Measurements from ENCODE around the gene IFI27L1. TPM values are rescaled to one million over a fixed set of nuclear protein-coding genes. Genes with fewer than 3 reads are reported as not detected.

The IFI27L1 gene
- total RNA-seq, 4 donors from 2014 or later, result 7.1 to 32.8 (median 14.3) TPM

DNA sequence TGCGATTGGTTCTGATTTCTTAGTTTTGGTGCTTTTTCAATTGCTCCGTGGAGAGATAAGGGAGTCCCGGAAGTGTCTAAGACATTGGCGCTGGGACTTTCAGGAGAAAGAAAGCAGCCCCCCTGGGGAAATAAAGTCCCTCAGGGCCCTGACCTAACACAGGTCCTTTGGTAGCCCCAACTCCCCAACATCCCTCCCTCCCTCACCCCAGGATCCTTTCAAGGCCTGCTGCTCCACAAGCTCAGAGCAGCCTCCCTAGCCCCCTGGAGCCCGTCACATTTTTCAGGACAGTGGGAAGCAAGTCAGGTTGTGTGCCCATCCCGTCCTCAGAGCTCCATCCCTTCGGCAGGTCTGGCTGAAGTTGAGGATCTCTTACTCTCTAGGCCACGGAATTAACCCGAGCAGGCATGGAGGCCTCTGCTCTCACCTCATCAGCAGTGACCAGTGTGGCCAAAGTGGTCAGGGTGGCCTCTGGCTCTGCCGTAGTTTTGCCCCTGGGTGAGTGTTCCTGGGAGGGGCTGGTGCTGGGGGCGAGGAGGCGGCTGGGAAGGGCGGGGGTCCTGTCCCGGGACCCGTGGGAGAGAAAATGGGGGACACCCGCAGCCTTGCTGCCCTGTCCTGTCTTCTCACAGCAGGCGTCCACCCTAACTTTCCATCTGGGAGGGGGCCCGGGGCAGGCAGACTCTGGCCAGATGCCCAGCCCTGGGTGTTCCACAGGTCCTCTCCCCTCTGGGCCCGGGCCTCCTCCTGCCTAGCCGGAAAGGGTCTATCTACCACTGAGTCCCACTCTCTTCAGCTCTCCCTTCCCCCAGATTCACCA, 30.4 kb downstream of the IFI27L1 start:
- Histone ChIP-seq H3K4me1 (no peaks in the 10 kb centered on the region), H3K36me3 (no peaks in the 10 kb centered on the region), H3K9me3 (no peaks in the 10 kb centered on the region), H3K27me3 (no peaks in the 10 kb centered on the region), H3K4me3 (peak overlapping the region; percentile 26 to 32), H3K27ac (peak overlapping the region; percentile 79 to 90)
- TF ChIP-seq, protein P1, sequence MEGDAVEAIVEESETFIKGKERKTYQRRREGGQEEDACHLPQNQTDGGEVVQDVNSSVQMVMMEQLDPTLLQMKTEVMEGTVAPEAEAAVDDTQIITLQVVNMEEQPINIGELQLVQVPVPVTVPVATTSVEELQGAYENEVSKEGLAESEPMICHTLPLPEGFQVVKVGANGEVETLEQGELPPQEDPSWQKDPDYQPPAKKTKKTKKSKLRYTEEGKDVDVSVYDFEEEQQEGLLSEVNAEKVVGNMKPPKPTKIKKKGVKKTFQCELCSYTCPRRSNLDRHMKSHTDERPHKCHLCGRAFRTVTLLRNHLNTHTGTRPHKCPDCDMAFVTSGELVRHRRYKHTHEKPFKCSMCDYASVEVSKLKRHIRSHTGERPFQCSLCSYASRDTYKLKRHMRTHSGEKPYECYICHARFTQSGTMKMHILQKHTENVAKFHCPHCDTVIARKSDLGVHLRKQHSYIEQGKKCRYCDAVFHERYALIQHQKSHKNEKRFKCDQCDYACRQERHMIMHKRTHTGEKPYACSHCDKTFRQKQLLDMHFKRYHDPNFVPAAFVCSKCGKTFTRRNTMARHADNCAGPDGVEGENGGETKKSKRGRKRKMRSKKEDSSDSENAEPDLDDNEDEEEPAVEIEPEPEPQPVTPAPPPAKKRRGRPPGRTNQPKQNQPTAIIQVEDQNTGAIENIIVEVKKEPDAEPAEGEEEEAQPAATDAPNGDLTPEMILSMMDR (IDR thresholded peaks at IDR 0.05), result no peak
- no peak for TF ChIP-seq POLR2A (IDR thresholded peaks at IDR 0.05)
- intact Hi-C loops (cut with DNase I; ENCODE audit: low total_unique reads), result no loop called here
- no peak for DNase-seq

DNA sequence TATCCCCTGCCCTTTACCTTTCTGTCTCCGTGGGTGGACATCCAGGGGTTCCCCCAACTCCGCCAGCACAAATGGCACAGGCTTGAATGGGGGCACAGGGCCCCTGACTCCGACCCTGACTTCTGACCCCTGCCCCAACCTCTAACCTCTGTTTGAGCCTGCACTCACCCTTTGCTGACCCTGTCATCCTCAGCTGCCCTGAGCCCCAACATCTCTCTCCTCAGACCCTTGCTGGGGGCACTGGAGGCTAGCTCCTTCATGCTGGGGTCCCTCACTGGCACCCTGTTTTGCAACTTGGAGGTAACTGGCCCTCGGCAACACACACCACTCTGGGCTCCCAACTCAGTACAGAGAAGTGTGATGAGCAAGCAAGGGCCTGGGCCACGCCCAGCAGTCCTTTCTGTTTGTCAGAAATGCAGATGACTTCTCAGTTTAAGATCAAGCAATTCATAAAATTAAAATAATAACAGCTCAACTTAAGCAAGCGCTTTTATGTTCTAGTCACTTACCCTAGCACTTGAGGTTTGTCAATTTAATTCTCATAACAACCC, 31.5 kb downstream of the IFI27L1 start:
- Histone ChIP-seq H3K36me3 (no peaks in the 10 kb centered on the region), H3K27ac (peak overlapping the region; percentile 68 to 90), H3K9me3 (no peaks in the 10 kb centered on the region), H3K4me3 (peak overlapping the region in 1 of 2 donors; percentile 26), H3K27me3 (no peaks in the 10 kb centered on the region), H3K4me1 (no peaks in the 10 kb centered on the region)
- TF ChIP-seq POLR2A (IDR thresholded peaks at IDR 0.05), result no peak
- TF ChIP-seq, protein P1 (IDR thresholded peaks at IDR 0.05), result no peak
- no peak for DNase-seq
- intact Hi-C loops (cut with DNase I; ENCODE audit: low total_unique reads), result no loop called here

DNA sequence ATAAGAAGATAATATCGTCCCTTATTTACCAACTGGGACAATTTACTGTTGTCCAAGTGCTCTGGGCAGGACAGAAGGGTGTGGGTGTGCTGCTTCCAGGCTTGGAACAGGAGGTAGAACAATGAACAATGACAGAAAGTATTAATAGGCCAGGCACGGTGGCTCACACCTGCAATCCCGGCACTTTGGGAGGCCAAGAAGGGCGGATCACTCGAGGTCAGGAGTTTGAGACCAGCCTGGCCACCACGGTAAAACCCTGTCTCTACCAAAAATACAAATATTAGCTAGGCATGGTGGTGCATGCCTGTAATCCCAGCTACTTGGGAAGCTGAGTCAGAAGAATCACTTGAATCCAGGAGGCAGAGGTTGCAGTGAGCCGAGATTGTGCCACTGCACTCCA, 32.0 kb downstream of the IFI27L1 start:
- H3K36me3 ChIP-seq, result no peaks in the 10 kb centered on the region
- intact Hi-C loops (cut with DNase I; ENCODE audit: low total_unique reads), result no loop called here
- H3K27ac ChIP-seq, result peak overlapping the region; percentile 68 to 90
- H3K27me3 ChIP-seq, result no peaks in the 10 kb centered on the region
- H3K4me3 ChIP-seq, result no peak overlapping the region
- H3K9me3 ChIP-seq, result no peaks in the 10 kb centered on the region
- no peaks in the 10 kb centered on the region for H3K4me1 ChIP-seq
- DNase-seq, result no peak
- TF ChIP-seq POLR2A (IDR thresholded peaks at IDR 0.05), result no peak
- TF ChIP-seq, protein P1 (IDR thresholded peaks at IDR 0.05), result no peak

- DNase-seq, result no peak
- Histone ChIP-seq H3K4me1 (no peaks in the 10 kb centered on the region), H3K9me3 (no peaks in the 10 kb centered on the region), H3K27me3 (no peaks in the 10 kb centered on the region), H3K36me3 (no peaks in the 10 kb centered on the region), H3K27ac (peak overlapping the region; percentile 68 to 90), H3K4me3 (no peak overlapping the region)
- TF ChIP-seq, protein P1 (IDR thresholded peaks at IDR 0.05), result no peak
- TF ChIP-seq POLR2A (IDR thresholded peaks at IDR 0.05), result no peak
- intact Hi-C loops (cut with DNase I; ENCODE audit: low total_unique reads), result no loop called here
Observed at GRCh38 chr14:94113490-94113889, 32.4 kb downstream of the IFI27L1 start.

- TF ChIP-seq POLR2A (IDR thresholded peaks at IDR 0.05), result no peak
- TF ChIP-seq, protein P1 (IDR thresholded peaks at IDR 0.05), result no peak
- H3K27me3 ChIP-seq, result no peaks in the 10 kb centered on the region
- H3K27ac ChIP-seq, result peak overlapping the region; percentile 68 to 90
- DNase-seq, result no peak
- no peaks in the 10 kb centered on the region for H3K4me1 ChIP-seq
- H3K36me3 ChIP-seq, result no peaks in the 10 kb centered on the region
- H3K4me3 ChIP-seq, result no peak overlapping the region
- intact Hi-C loops (cut with DNase I; ENCODE audit: low total_unique reads), result no loop called here
- H3K9me3 ChIP-seq, result no peaks in the 10 kb centered on the region
Observed at GRCh38 chr14:94113908-94114588, 32.9 kb downstream of the IFI27L1 start.
